Smooth muscle cell (in vitro differentiated cells): ENCODE data around the gene ARSB. TPM values are rescaled to one million over a fixed set of nuclear protein-coding genes. Genes with fewer than 3 reads are reported as not detected.
A peak's percentile ranks its signal among the peaks of the same experiment; 100 is the strongest.

Source experiments
- DNase-seq: peaks from one replicate; lab custom pipeline; 2025; ENCODE audit not compliant: unreplicated experiment; lab: John Stamatoyannopoulos, UW
- H2AFZ ChIP-seq: fragments of 200-600 bp; sonication (generic); 2 replicates; pipeline ENCODE4 v1.6.0; 2016; ENCODE audit warnings: antibody characterized with exemption, low read depth, mild to moderate bottlenecking
- H3F3A ChIP-seq: fragments of 200-600 bp; sonication (generic); 2 replicates; pipeline ENCODE4 v1.6.0; 2017; ENCODE audit warnings: antibody characterized with exemption, low read depth
- H3K27ac ChIP-seq: fragments of 200-600 bp; sonication (generic); 2 replicates; pipeline ENCODE4 v1.5.1; 2016; ENCODE audit warnings: low read depth, mild to moderate bottlenecking
- H3K27me3 ChIP-seq: fragments of 200-600 bp; sonication (generic); 2 replicates; pipeline ENCODE4 v1.6.1; 2016; ENCODE audit warnings: low read depth, mild to moderate bottlenecking
- H3K36me3 ChIP-seq: fragments of 200-600 bp; sonication (generic); 2 replicates; pipeline ENCODE4 v1.5.1; 2016; ENCODE audit warnings: low read depth
- H3K4me1 ChIP-seq: fragments of 200-600 bp; sonication (generic); 2 replicates; pipeline ENCODE4 v1.5.1; 2016; ENCODE audit warnings: low read depth
- H3K4me2 ChIP-seq: fragments of 200-600 bp; sonication (generic); 2 replicates; pipeline ENCODE4 v1.6.0; 2016; ENCODE audit warnings: mild to moderate bottlenecking
- H3K4me3 ChIP-seq: fragments of 200-600 bp; sonication (generic); 2 replicates; pipeline ENCODE4 v1.5.1; 2016; ENCODE audit warnings: mild to moderate bottlenecking
- H3K79me2 ChIP-seq: fragments of 200-600 bp; sonication (generic); 2 replicates; pipeline ENCODE4 v1.6.0; 2016; ENCODE audit warnings: low read depth, mild to moderate bottlenecking
- H3K9ac ChIP-seq: fragments of 200-600 bp; sonication (generic); 2 replicates; pipeline ENCODE4 v1.6.0; 2016; ENCODE audit warnings: low read depth
- H3K9me3 ChIP-seq: fragments of 200-600 bp; sonication (generic); replicated peaks from 2 replicates; pipeline ENCODE4 v1.5.1; 2016; ENCODE audit warnings: low read depth
- H4K20me1 ChIP-seq: fragments of 200-600 bp; sonication (generic); 2 replicates; pipeline ENCODE4 v1.6.0; 2016; ENCODE audit warnings: low read depth
- CTCF ChIP-seq: fragments of 200-600 bp; sonication (generic); IDR thresholded peaks from 2 replicates; pipeline ENCODE4 v1.5.1; 2017; ENCODE audit warnings: borderline replicate concordance, mild to moderate bottlenecking, antibody characterized with exemption; ENCODE audit not compliant: insufficient read depth, poor library complexity, severe bottlenecking
- WGBS: methylation state at CpG from one replicate; pipeline ENCODE4 v1.1.7; 2016; ENCODE audit warnings: low lambda C conversion rate; 5-methylcytosine and 5-hydroxymethylcytosine counted together
- polyA plus RNA-seq: library from polyadenylated mRNA; unstranded; fragments of >200 nt; fragmentation: Nextera tagmentation; extraction: Ambion mirVana; gene quantifications from 2 replicates; pipeline ENCODE4 v1.2.1, GENCODE V29; 2016
- total RNA-seq: library from RNA; depleted of rRNA; stranded (reverse); fragments of >200 nt; gene quantifications from 2 replicates; pipeline ENCODE4 v1.2.3, GENCODE V29; 2014

Gene ARSB
- total and polyA plus RNA-seq, 2 experiments from 2014 or later: 17.5 to 23.2 TPM

GRCh38 chr5:78975035-78975434 is 10.1 kb downstream of the ARSB start:
- Histone ChIP-seq H3K27ac (no peak overlapping the region), H4K20me1 (peaks cover 10% of the 10 kb centered on the region), H3K9ac (no peak overlapping the region), H3K36me3 (no peaks in the 10 kb centered on the region), H3K4me3 (no peak overlapping the region), H3K79me2 (no peaks in the 10 kb centered on the region), H3K27me3 (no peaks in the 10 kb centered on the region), H3K4me1 (peaks cover 18% of the 10 kb centered on the region), H3K4me2 (no peak overlapping the region), H3F3A (no peaks in the 10 kb centered on the region), H2AFZ (no peak overlapping the region), H3K9me3 (no peaks in the 10 kb centered on the region)
- DNase-seq: no peak
- TF ChIP-seq CTCF: no peak
- whole genome bisulfite sequencing: 90% methylated on average over 8 of the region's 8 CpGs

- TF ChIP-seq CTCF: no peak
- Histone ChIP-seq H3K27me3 (no peaks in the 10 kb centered on the region), H3K9me3 (no peaks in the 10 kb centered on the region), H4K20me1 (peaks cover 10% of the 10 kb centered on the region), H3K4me3 (no peak overlapping the region), H3K27ac (no peak overlapping the region), H3F3A (no peaks in the 10 kb centered on the region), H3K4me2 (peak overlapping the region; percentile 3), H3K9ac (no peak overlapping the region), H2AFZ (no peak overlapping the region), H3K4me1 (peaks cover 18% of the 10 kb centered on the region), H3K36me3 (no peaks in the 10 kb centered on the region), H3K79me2 (no peaks in the 10 kb centered on the region)
- 63% methylated on average over 2 of the region's 2 CpGs for WGBS
- DNase-seq: no peak
Observed at GRCh38 chr5:78974601-78975000, 10.5 kb downstream of the ARSB start.

- H3K27ac ChIP-seq: no peak overlapping the region
- H3K27me3 ChIP-seq: no peaks in the 10 kb centered on the region
- no peak overlapping the region for H3K4me3 ChIP-seq
- H3K4me1 ChIP-seq: peaks cover 18% of the 10 kb centered on the region
- TF ChIP-seq CTCF: no peak
- WGBS: 45% methylated on average over 5 of the region's 5 CpGs
- H4K20me1 ChIP-seq: peaks cover 10% of the 10 kb centered on the region
- H3K4me2 ChIP-seq: peak overlapping the region; percentile 3
- no peaks in the 10 kb centered on the region for H3K36me3 ChIP-seq
- no peaks in the 10 kb centered on the region for H3F3A ChIP-seq
- H3K9ac ChIP-seq: no peak overlapping the region
- H3K79me2 ChIP-seq: no peaks in the 10 kb centered on the region
- DNase-seq: no peak
- H2AFZ ChIP-seq: no peak overlapping the region
- no peaks in the 10 kb centered on the region for H3K9me3 ChIP-seq
Observed at GRCh38 chr5:78974011-78974410, 11.1 kb downstream of the ARSB start.

DNA sequence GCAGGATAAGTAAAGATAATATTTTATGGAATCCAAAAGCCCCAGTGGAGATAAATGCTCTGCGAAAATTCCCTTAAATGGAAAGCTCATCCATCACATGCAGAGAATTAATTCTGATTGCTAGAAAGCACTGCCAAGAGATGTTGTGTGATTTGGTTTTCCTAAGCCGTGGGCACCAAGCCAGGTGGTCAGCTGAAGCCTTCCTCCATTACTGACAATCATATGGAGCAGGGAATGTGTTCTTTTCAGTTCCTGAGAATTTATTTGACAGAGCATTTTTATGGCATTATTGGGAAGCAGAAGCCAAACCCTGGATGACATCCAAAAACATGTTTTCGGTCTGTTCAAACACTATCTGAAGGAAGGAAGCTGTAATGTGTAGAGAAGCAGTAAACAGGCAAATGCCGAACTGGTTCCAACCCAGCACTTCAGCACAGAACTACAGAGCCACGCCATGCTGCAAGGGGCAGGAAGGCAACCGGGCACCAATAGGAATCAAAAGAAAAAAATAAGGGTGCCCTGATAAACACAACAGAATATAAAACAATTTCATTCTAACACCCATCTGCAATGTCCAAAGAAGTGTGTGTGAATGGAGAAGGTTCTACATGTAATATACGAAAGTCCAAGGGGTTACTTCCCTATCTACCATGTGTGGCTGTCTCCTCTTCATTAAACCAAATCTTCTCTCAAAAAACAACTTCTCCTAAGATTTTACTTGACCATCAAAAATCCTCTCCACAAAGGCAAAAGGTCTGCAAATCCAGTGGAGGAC is 12.3 kb downstream of the ARSB start:
- no peak overlapping the region for H3K9ac ChIP-seq

More for the DNA sequence above, 12.3 kb downstream of the ARSB start:
- H3K27me3 ChIP-seq: no peaks in the 10 kb centered on the region
- peaks cover 18% of the 10 kb centered on the region for H3K4me1 ChIP-seq
- H3K4me2 ChIP-seq: peak overlapping the region; percentile 62
- no peak overlapping the region for H3K4me3 ChIP-seq
- WGBS: 49% methylated on average over 7 of the region's 7 CpGs
- no peak for DNase-seq
- H3K9me3 ChIP-seq: no peaks in the 10 kb centered on the region
- no peaks in the 10 kb centered on the region for H3K36me3 ChIP-seq
- H3F3A ChIP-seq: no peaks in the 10 kb centered on the region
- no peak for TF ChIP-seq CTCF
- H4K20me1 ChIP-seq: peaks cover 10% of the 10 kb centered on the region
- no peaks in the 10 kb centered on the region for H3K79me2 ChIP-seq
- no peak overlapping the region for H3K27ac ChIP-seq
- no peak overlapping the region for H2AFZ ChIP-seq
